ENCODE data around the gene AMMECR1L.

AMMECR1L gene

DNA sequence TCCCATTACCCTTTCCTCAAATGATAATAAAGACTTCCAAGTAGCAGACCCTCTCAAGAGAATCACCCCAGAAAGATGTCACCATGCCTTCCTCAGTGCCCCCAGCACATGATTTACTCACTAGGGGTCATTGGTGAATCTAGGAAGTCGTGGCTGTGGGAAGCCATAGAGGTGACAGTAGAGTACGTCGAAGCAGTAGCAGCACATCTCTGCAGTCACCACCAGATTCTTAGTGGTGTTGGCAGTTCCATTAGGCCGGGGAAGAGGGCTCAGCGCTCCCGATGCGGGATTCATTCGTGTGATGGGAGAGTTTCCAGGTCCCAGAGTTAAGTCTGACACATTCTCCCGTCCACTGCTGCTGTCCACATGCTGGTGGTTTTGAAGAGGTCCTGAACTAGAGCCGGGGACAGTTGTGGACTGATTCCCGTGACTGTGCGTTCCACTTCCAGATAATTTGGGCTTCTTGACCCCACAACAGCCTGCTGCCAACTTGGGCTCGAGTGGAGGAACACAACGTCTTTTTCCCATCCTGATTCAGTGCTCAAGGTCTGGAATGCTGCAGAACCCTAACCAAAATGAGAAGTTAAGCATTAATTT, 12.0 kb downstream of the AMMECR1L start:
- TF ChIP-seq, protein P1, sequence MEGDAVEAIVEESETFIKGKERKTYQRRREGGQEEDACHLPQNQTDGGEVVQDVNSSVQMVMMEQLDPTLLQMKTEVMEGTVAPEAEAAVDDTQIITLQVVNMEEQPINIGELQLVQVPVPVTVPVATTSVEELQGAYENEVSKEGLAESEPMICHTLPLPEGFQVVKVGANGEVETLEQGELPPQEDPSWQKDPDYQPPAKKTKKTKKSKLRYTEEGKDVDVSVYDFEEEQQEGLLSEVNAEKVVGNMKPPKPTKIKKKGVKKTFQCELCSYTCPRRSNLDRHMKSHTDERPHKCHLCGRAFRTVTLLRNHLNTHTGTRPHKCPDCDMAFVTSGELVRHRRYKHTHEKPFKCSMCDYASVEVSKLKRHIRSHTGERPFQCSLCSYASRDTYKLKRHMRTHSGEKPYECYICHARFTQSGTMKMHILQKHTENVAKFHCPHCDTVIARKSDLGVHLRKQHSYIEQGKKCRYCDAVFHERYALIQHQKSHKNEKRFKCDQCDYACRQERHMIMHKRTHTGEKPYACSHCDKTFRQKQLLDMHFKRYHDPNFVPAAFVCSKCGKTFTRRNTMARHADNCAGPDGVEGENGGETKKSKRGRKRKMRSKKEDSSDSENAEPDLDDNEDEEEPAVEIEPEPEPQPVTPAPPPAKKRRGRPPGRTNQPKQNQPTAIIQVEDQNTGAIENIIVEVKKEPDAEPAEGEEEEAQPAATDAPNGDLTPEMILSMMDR (IDR thresholded peaks at IDR 0.05): no peak
- peak overlapping the region in 1 of 2 donors; percentile 23 for H3K27ac ChIP-seq
- DNase-seq: no peak
- H3K36me3 ChIP-seq: peaks cover 37 to 56% (median 50%) of the 10 kb centered on the region in 3 donors
- no peak overlapping the region for H3K4me3 ChIP-seq
- H3K9me3 ChIP-seq: no peaks in the 10 kb centered on the region
- peaks cover 0 to 13% (median 0%) of the 10 kb centered on the region in 4 donors for H3K4me1 ChIP-seq
- H3K27me3 ChIP-seq: no peaks in the 10 kb centered on the region
- intact Hi-C loops (cut with DNase I; ENCODE audit: low total_unique reads): no loop called here

GRCh38 chr2:127872354-127872753, 13.4 kb downstream of the AMMECR1L start:
- H3K27me3 ChIP-seq: no peaks in the 10 kb centered on the region
- H3K27ac ChIP-seq: no peak overlapping the region
- peaks cover 50 to 71% (median 64%) of the 10 kb centered on the region in 3 donors for H3K36me3 ChIP-seq
- H3K4me3 ChIP-seq: no peak overlapping the region
- H3K4me1 ChIP-seq: peaks cover 0 to 13% (median 0%) of the 10 kb centered on the region in 4 donors
- TF ChIP-seq, protein P1 (IDR thresholded peaks at IDR 0.05): no peak
- H3K9me3 ChIP-seq: no peaks in the 10 kb centered on the region
- intact Hi-C loops (cut with DNase I; ENCODE audit: low total_unique reads): no loop called here
- DNase-seq: no peak

DNA sequence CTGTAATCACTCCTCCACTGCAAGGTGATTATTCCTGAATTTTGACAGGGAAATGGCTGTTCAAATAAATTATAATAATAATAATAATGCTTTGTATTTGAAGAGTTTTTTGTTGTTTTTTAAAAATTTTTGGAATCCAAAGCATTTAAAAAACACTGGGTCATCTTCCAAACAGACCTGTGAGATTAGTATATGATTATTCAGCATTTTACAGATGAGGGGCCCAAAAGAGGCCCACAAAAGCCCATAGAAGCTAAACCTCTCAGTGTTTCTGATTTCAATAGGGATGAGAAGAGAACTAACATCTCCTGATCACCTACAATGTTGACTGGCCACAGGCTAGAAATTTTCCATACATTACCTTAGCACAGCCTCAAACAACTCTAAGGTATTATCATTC, 19.8 kb downstream of the AMMECR1L start:
- TF ChIP-seq, protein P1 (IDR thresholded peaks at IDR 0.05): no peak
- Histone ChIP-seq H3K4me1 (no peaks in the 10 kb centered on the region), H3K4me3 (no peak overlapping the region), H3K27ac (no peak overlapping the region), H3K36me3 (peaks cover 60 to 86% (median 80%) of the 10 kb centered on the region in 3 donors), H3K9me3 (no peaks in the 10 kb centered on the region), H3K27me3 (no peaks in the 10 kb centered on the region)
- intact Hi-C loops (cut with DNase I; ENCODE audit: low total_unique reads): loop anchor here (10.0 kb wide), 1 partner anchor 159 kb away; the partner anchor contains the start of gene SAP130
- no peak for DNase-seq

GRCh38 chr2:127864877-127865276, 20.9 kb downstream of the AMMECR1L start:
- H3K36me3 ChIP-seq: peaks cover 53 to 76% (median 69%) of the 10 kb centered on the region in 3 donors

DNA sequence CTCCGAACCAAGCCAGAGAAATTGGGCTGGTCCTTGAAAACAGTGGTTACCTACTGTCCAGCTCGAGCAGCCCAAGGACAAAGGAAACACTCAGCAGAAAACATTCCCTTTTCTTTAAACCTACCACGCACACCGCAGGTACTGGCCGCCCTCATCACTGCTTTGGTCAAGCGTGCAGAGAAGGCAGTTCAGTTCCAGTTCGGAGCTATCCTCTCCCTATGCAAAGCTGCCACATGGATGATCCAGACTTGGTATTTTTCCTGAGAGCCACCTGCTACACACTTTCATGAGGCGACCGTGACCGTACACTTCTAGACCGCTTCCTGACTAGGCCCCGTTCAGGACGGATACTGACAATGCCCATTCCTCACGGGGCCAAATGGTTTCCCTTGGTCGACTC, 23.5 kb downstream of the AMMECR1L start:
- peaks cover 29 to 50% (median 43%) of the 10 kb centered on the region in 3 donors for H3K36me3 ChIP-seq
- peak in 1 of 2 donors; percentile 34 for DNase-seq
- H3K4me1 ChIP-seq: peaks cover 0 to 17% (median 7%) of the 10 kb centered on the region in 4 donors
- no peaks in the 10 kb centered on the region for H3K27me3 ChIP-seq
- intact Hi-C loops (cut with DNase I; ENCODE audit: low total_unique reads): loop anchor here (10.0 kb wide), 1 partner anchor 163 kb away; the partner anchor contains the start of gene SAP130
- TF ChIP-seq, protein P1 (IDR thresholded peaks at IDR 0.05): no peak
- H3K9me3 ChIP-seq: no peaks in the 10 kb centered on the region
- no peak overlapping the region for H3K4me3 ChIP-seq
- no peak overlapping the region for H3K27ac ChIP-seq

More at GRCh38 chr2:127864877-127865276, 20.9 kb downstream of the AMMECR1L start:
- Histone ChIP-seq H3K27me3 (no peaks in the 10 kb centered on the region), H3K27ac (no peak overlapping the region), H3K4me1 (peaks cover 0 to under 1% (median 0%) of the 10 kb centered on the region in 4 donors), H3K4me3 (no peak overlapping the region), H3K9me3 (no peaks in the 10 kb centered on the region)
- DNase-seq: no peak
- TF ChIP-seq, protein P1 (IDR thresholded peaks at IDR 0.05): no peak
- intact Hi-C loops (cut with DNase I; ENCODE audit: low total_unique reads): loop anchor here (10.0 kb wide), 1 partner anchor 160 kb away; the partner anchor contains the start of gene SAP130

Measured in tibial artery (tissue), 4 donors.